Endothelial cell of coronary artery (primary cell): ENCODE results near the gene GSE1. TPM values are rescaled to one million over a fixed set of nuclear protein-coding genes. Genes with fewer than 3 reads are reported as not detected.

Experiments
- total RNA-seq: library from RNA; depleted of rRNA; stranded (reverse); fragments of >200 nt; gene quantifications from 2 replicates; pipeline ENCODE4 v1.2.3, GENCODE V29; 2014

The GSE1 gene
- 8.1 and 19.2 TPM in 2 replicates for total RNA-seq

DNA sequence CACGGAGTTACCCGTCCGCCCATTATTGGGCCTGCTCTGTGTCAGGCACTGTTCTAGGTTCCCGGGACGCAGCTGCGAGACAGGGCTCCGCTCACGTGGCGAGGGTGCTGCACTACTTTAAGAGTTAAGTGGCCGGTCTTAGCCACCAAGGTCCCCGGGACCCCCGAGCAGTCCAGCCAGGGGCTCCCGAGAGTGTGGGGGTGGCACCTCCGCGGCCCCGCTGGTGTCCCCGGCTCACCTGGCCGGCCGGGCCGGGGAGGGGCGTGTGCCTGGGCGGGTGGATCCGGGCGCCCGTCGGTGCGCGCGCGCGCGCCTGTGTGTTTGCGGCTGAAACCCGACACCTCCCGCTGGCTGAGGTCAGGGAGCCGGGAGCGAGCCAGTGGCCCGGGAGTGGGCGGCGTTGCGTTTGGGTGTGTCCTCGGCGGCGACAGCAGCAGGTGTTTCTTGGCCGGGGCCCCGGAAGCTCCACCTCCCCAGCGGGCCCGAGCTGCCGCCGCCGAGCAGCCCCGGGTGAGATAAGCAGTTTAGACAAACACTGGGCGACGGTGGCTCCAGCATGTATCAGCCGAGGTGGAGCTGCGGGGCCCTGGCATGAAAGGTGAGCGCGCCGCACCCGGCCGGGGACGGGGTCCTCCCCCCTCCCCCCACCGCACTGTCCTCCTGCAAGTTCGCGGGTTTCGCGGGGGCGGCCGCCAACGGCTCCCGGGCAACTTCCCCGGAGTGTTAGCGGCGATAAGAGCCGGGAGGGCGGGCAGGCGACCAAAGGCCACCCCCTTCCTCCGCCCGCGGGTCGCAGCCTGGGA lies at the start of gene GSE1:
Gene GSE1, plus strand, starts transcription at position 522 of the 803 bp plus-strand sequence. Its CDS starts 70 bp downstream, at position 592.

DNA sequence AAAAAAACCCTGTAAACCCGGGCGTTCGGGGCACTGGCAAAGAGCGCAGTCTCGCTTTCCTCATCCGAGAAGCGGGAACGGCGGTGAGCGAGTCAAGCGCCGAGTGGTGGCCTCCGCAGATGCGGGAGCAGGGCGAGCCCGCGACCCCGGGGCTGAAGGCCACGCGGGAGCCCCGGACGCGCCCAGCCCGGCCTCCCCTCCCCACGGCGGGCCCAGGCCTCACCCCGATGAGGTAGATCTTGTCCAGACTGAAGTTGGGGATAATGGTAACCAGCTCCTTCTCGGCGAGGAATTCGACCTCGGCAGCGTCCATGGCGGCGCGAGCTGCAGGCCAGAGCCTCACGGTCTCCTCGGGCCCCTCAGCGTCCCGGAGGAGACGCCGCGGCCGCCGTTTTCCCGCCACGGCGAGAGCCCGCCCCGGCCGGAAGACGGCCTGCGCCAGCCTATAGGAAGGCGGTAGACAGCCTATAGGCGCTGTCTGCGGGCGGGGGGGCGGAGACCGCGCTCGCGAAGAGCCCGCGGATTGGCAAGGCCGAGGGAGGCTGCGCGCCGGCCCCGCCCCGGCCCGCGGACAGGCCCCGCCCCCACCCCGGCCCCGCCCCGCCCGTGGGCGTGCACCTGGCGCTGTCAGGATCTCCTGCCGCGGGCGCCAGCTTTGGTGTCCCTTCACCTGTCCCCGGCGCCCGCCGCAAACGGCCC lies 75.6 kb downstream of the GSE1 start, which contains the start of gene GINS2:
Gene GINS2, minus strand, starts transcription at position 369 of the 699 bp plus-strand sequence. Its CDS starts 56 bp downstream, at position 313.

Other genes with a start within 250 kb of the GSE1 start
- gene GINS2, start 75.6 kb downstream of the GSE1 start, total RNA-seq = 4.2 and 10.6 TPM in 2 replicates
- gene C16orf74, start 137.8 kb downstream of the GSE1 start, total RNA-seq = 17.4 and 21.0 TPM in 2 replicates
- gene EMC8, start 186.2 kb downstream of the GSE1 start, total RNA-seq = 26.3 and 31.9 TPM in 2 replicates
- gene COX4I1, start 186.4 kb downstream of the GSE1 start, total RNA-seq = 504 and 605 TPM in 2 replicates